Left ventricle myocardium inferior (tissue), 1 donor: ENCODE measurements around the gene HIC1. TPM values are rescaled to one million over a fixed set of nuclear protein-coding genes. Genes with fewer than 3 reads are reported as not detected.

Experiments
- DNase-seq: peaks from one replicate; pipeline ENCODE4 v3.0.0-alpha.2; 2020
- H3K27ac ChIP-seq: fragments of 200-600 bp; replicated peaks from 2 replicates; pipeline ENCODE4 v1.8.0; 2021
- H3K27me3 ChIP-seq: fragments of 200-600 bp; 2 replicates; pipeline ENCODE4 v1.8.0; 2021; ENCODE audit warnings: low read depth
- H3K36me3 ChIP-seq: fragments of 200-600 bp; 2 replicates; pipeline ENCODE4 v1.8.0; 2021
- H3K4me1 ChIP-seq: fragments of 200-600 bp; 2 replicates; pipeline ENCODE4 v1.8.0; 2021
- H3K4me3 ChIP-seq: fragments of 200-600 bp; 2 replicates; pipeline ENCODE4 v1.8.0; 2021; ENCODE audit warnings: mild to moderate bottlenecking, moderate library complexity
- H3K9me3 ChIP-seq: fragments of 200-600 bp; replicated peaks from 2 replicates; pipeline ENCODE4 v1.8.0; 2021
- CTCF ChIP-seq: fragments of 200-600 bp; IDR thresholded peaks from 2 replicates; pipeline ENCODE4 v1.8.0; 2021; ENCODE audit warnings: antibody characterized with exemption, mild to moderate bottlenecking, borderline replicate concordance
- intact Hi-C: fragments of 100-400 bp; cut with micrococcal nuclease; formaldehyde crosslinking; loops from one replicate; pipeline ENCODE4 v1.11.0; 2022
- total RNA-seq: library from RNA; stranded (reverse); fragmentation: NEBNext Ultra II Directional; extraction: Animal tissue kit (Norgen Biotek cat#: 25700); gene quantifications from one replicate; pipeline ENCODE4 v1.2.1, GENCODE V29; 2021
- donor health status: DM: no; HTN: yes; CAD: no; lungs with severe emphysema.

HIC1 gene
- total RNA-seq, 1 donor from 2014 or later, result 23.5 TPM

- H3K36me3 ChIP-seq, result peaks cover 28% of the 10 kb centered on the region
- DNase-seq, result no peak
- H3K4me1 ChIP-seq, result peaks cover 47% of the 10 kb centered on the region
- no peak for TF ChIP-seq CTCF
- H3K9me3 ChIP-seq, result no peaks in the 10 kb centered on the region
- H3K27me3 ChIP-seq, result no peaks in the 10 kb centered on the region
- H3K27ac ChIP-seq, result no peak overlapping the region
- intact Hi-C loops, result no loop called here
- H3K4me3 ChIP-seq, result no peak overlapping the region
These were observed 11.1 kb upstream of the HIC1 start for GRCh38 chr17:2043785-2044184.

- intact Hi-C loops, result no loop called here
- Histone ChIP-seq H3K4me3 (no peak overlapping the region), H3K36me3 (peaks cover 28% of the 10 kb centered on the region), H3K4me1 (peaks cover 53% of the 10 kb centered on the region), H3K27me3 (no peaks in the 10 kb centered on the region), H3K27ac (no peak overlapping the region), H3K9me3 (no peaks in the 10 kb centered on the region)
- no peak for TF ChIP-seq CTCF
- DNase-seq, result no peak
These were observed 10.5 kb upstream of the HIC1 start for GRCh38 chr17:2044263-2044894.

GRCh38 chr17:2047590-2047989 lies 7.3 kb upstream of the HIC1 start:
- H3K27ac ChIP-seq, result no peak overlapping the region
- intact Hi-C loops, result no loop called here

GRCh38 chr17:2048805-2049204 lies 6.1 kb upstream of the HIC1 start:
- no peak for TF ChIP-seq CTCF
- peaks cover 6% of the 10 kb centered on the region for H3K36me3 ChIP-seq
- no peak overlapping the region for H3K27ac ChIP-seq
- no peak for DNase-seq
- intact Hi-C loops, result no loop called here
- peaks cover 48% of the 10 kb centered on the region for H3K4me1 ChIP-seq
- H3K9me3 ChIP-seq, result no peaks in the 10 kb centered on the region
- peaks cover 30% of the 10 kb centered on the region for H3K27me3 ChIP-seq
- H3K4me3 ChIP-seq, result peak overlapping the region; percentile 87

More at GRCh38 chr17:2047590-2047989, 7.3 kb upstream of the HIC1 start:
- Histone ChIP-seq H3K4me3 (no peak overlapping the region), H3K4me1 (peaks cover 54% of the 10 kb centered on the region), H3K27me3 (peaks cover 21% of the 10 kb centered on the region), H3K36me3 (peaks cover 19% of the 10 kb centered on the region), H3K9me3 (no peaks in the 10 kb centered on the region)
- no peak for TF ChIP-seq CTCF
- DNase-seq, result no peak

GRCh38 chr17:2049333-2050299 lies 5.3 kb upstream of the HIC1 start:
- Histone ChIP-seq H3K27me3 (peaks cover 38% of the 10 kb centered on the region), H3K4me1 (peaks cover 48% of the 10 kb centered on the region), H3K4me3 (peak overlapping the region; percentile 87), H3K9me3 (no peaks in the 10 kb centered on the region), H3K27ac (peak overlapping the region; percentile 56), H3K36me3 (no peaks in the 10 kb centered on the region)
- no peak for TF ChIP-seq CTCF
- intact Hi-C loops, result no loop called here
- DNase-seq, result peak; percentile 90
